WTC11 (cell line): ENCODE results near the gene STRA6. TPM values are rescaled to one million over a fixed set of nuclear protein-coding genes. Genes with fewer than 3 reads are reported as not detected.
A peak's percentile ranks its signal among the peaks of the same experiment; 100 is the strongest.
"Not testable (repeated sequence)": the region's sequence is repeated elsewhere in the genome, so short reads cannot be mapped to it uniquely, and the experiment has no call there.

Experiments used
- ATAC-seq: fragments of 200-7000 bp; cut with Tn5 transposase; 2 replicates; pipeline ENCODE4 v1.10.0; 2021; ENCODE audit warnings: mild to moderate bottlenecking, moderate library complexity
- CTCF ChIA-PET: fragments of 300-600 bp; sonication (Branson Sonifier 250); formaldehyde crosslinking; loops from one replicate; lab custom pipeline; 2021; ENCODE audit warnings: antibody characterized with exemption; lab: Charles Lee
- POLR2A ChIA-PET: fragments of 350-600 bp; sonication (Branson Sonifier 250); formaldehyde crosslinking; loops from one replicate; lab custom pipeline; 2021; ENCODE audit warnings: antibody characterized with exemption; lab: Charles Lee
- DNase-seq: peaks from one replicate; pipeline ENCODE4 v3.0.0; 2021; ENCODE audit warnings: low spot score
- H3K27ac Mint-ChIP-seq: 2 replicates; pipeline ENCODE4 v1.8.0; 2021; ENCODE audit warnings: mixed read lengths
- H3K27me3 Mint-ChIP-seq: 2 replicates; pipeline ENCODE4 v1.8.0; 2021; ENCODE audit warnings: low read depth, mild to moderate bottlenecking, moderate library complexity, mixed read lengths
- H3K36me3 Mint-ChIP-seq: 2 replicates; pipeline ENCODE4 v1.8.0; 2021; ENCODE audit warnings: mixed read lengths
- H3K4me1 Mint-ChIP-seq: 2 replicates; pipeline ENCODE4 v1.8.0; 2022; ENCODE audit warnings: mixed read lengths
- H3K4me3 Mint-ChIP-seq: 2 replicates; pipeline ENCODE4 v1.8.0; 2021; ENCODE audit warnings: mild to moderate bottlenecking, moderate library complexity, mixed read lengths
- H3K9me3 Mint-ChIP-seq: 2 replicates; pipeline ENCODE4 v1.8.0; 2021; ENCODE audit warnings: mixed read lengths
- ETV6 ChIP-seq: sonication (generic); formaldehyde crosslinking; IDR thresholded peaks from 2 replicates; pipeline ENCODE4 v1.8.1; 2022; ENCODE audit warnings: mild to moderate bottlenecking, missing genetic modification reagents
- GRHL2 ChIP-seq: fragments of 250-450 bp; sonication (Bioruptor Pico); IDR thresholded peaks from 2 replicates; pipeline ENCODE4 v1.8.0; 2022; ENCODE audit warnings: mild to moderate bottlenecking, moderate library complexity; ENCODE audit not compliant: insufficient replicate concordance, severe bottlenecking
- HMGA2 ChIP-seq: fragments of 250-450 bp; sonication (Bioruptor Pico); IDR thresholded peaks from 2 replicates; pipeline ENCODE4 v1.4.0; 2021; ENCODE audit warnings: mild to moderate bottlenecking, moderate library complexity
- JAZF1 ChIP-seq: fragments of 250-450 bp; sonication (Bioruptor Pico); IDR thresholded peaks from 2 replicates; pipeline ENCODE4 v1.9.0; 2021; ENCODE audit warnings: moderate library complexity, mild to moderate bottlenecking, inconsistent platforms
- ZNF317 ChIP-seq: sonication (generic); formaldehyde crosslinking; IDR thresholded peaks from 2 replicates; pipeline ENCODE4 v1.8.1; 2023; ENCODE audit warnings: low read depth, mild to moderate bottlenecking, moderate library complexity, missing genetic modification reagents, borderline replicate concordance
- total RNA-seq: library from RNA; stranded (reverse); gene quantifications from 3 replicates; pipeline ENCODE4 v1.2.3, GENCODE V29; 2021
- TF ChIP-seq, protein P1 (sequence below): sonication (generic); formaldehyde crosslinking; IDR thresholded peaks from 2 replicates; pipeline ENCODE4 v1.8.0; 2022; ENCODE audit warnings: mild to moderate bottlenecking, missing genetic modification reagents
- TF ChIP-seq, protein P2 (sequence below): sonication (generic); formaldehyde crosslinking; IDR thresholded peaks from 2 replicates; pipeline ENCODE4 v1.8.1; 2023; ENCODE audit warnings: mild to moderate bottlenecking, missing genetic modification reagents, moderate library complexity
- TF ChIP-seq, protein P3 (sequence below): sonication (generic); formaldehyde crosslinking; IDR thresholded peaks from 2 replicates; pipeline ENCODE4 v1.8.0; 2023; ENCODE audit warnings: missing genetic modification reagents, mild to moderate bottlenecking, borderline replicate concordance
- TF ChIP-seq, protein P4 (sequence below): fragments of 250-450 bp; sonication (Bioruptor Pico); IDR thresholded peaks from 2 replicates; pipeline ENCODE4 v1.9.0; 2021; ENCODE audit warnings: mild to moderate bottlenecking
- TF ChIP-seq, protein P5 (sequence below): sonication (generic); formaldehyde crosslinking; IDR thresholded peaks from 2 replicates; pipeline ENCODE4 v1.8.1; 2022; ENCODE audit warnings: low read depth, missing genetic modification reagents, borderline replicate concordance
- TF ChIP-seq, protein P6 (sequence below): sonication (generic); formaldehyde crosslinking; IDR thresholded peaks from 2 replicates; pipeline ENCODE4 v1.8.1; 2023; ENCODE audit warnings: mild to moderate bottlenecking, missing genetic modification reagents, moderate library complexity

The STRA6 gene
- total RNA-seq, 1 experiment from 2014 or later = 23.2 TPM

DNA sequence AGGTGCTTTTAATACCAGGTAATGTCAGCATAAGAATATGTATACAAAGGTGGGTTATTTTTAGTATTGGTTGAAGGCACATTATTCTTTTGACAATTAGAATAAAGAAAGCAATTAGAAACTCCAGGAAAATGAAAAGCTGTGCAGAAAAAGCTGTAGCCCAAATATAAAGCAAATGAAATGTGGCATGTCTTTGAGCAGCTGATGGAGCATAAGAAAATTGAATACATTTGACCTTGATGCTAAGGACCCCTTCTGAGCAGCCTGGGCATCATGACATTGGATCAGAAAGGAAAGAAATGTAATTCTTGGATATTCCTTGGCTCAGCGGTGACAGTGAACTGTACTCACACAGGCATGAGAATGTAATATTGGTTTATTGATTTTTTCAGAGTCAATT is 37.1 kb downstream of the STRA6 start:
- TF ChIP-seq ZNF317 (no peak), GRHL2 (CRISPR knock-in tag) (no peak), HMGA2 (CRISPR knock-in tag) (no peak), JAZF1 (CRISPR knock-in tag) (no peak), ETV6 (CRISPR knock-in tag) (no peak)
- TF ChIP-seq, protein P1, sequence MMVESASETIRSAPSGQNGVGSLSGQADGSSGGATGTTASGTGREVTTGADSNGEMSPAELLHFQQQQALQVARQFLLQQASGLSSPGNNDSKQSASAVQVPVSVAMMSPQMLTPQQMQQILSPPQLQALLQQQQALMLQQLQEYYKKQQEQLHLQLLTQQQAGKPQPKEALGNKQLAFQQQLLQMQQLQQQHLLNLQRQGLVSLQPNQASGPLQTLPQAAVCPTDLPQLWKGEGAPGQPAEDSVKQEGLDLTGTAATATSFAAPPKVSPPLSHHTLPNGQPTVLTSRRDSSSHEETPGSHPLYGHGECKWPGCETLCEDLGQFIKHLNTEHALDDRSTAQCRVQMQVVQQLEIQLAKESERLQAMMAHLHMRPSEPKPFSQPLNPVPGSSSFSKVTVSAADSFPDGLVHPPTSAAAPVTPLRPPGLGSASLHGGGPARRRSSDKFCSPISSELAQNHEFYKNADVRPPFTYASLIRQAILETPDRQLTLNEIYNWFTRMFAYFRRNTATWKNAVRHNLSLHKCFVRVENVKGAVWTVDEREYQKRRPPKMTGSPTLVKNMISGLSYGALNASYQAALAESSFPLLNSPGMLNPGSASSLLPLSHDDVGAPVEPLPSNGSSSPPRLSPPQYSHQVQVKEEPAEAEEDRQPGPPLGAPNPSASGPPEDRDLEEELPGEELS (CRISPR knock-in tag) = no peak
- TF ChIP-seq, protein P2, sequence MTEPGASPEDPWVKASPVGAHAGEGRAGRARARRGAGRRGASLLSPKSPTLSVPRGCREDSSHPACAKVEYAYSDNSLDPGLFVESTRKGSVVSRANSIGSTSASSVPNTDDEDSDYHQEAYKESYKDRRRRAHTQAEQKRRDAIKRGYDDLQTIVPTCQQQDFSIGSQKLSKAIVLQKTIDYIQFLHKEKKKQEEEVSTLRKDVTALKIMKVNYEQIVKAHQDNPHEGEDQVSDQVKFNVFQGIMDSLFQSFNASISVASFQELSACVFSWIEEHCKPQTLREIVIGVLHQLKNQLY (CRISPR knock-in tag) = no peak
- TF ChIP-seq, protein P3, sequence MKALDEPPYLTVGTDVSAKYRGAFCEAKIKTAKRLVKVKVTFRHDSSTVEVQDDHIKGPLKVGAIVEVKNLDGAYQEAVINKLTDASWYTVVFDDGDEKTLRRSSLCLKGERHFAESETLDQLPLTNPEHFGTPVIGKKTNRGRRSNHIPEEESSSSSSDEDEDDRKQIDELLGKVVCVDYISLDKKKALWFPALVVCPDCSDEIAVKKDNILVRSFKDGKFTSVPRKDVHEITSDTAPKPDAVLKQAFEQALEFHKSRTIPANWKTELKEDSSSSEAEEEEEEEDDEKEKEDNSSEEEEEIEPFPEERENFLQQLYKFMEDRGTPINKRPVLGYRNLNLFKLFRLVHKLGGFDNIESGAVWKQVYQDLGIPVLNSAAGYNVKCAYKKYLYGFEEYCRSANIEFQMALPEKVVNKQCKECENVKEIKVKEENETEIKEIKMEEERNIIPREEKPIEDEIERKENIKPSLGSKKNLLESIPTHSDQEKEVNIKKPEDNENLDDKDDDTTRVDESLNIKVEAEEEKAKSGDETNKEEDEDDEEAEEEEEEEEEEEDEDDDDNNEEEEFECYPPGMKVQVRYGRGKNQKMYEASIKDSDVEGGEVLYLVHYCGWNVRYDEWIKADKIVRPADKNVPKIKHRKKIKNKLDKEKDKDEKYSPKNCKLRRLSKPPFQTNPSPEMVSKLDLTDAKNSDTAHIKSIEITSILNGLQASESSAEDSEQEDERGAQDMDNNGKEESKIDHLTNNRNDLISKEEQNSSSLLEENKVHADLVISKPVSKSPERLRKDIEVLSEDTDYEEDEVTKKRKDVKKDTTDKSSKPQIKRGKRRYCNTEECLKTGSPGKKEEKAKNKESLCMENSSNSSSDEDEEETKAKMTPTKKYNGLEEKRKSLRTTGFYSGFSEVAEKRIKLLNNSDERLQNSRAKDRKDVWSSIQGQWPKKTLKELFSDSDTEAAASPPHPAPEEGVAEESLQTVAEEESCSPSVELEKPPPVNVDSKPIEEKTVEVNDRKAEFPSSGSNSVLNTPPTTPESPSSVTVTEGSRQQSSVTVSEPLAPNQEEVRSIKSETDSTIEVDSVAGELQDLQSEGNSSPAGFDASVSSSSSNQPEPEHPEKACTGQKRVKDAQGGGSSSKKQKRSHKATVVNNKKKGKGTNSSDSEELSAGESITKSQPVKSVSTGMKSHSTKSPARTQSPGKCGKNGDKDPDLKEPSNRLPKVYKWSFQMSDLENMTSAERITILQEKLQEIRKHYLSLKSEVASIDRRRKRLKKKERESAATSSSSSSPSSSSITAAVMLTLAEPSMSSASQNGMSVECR = no peak
- TF ChIP-seq, protein P4, sequence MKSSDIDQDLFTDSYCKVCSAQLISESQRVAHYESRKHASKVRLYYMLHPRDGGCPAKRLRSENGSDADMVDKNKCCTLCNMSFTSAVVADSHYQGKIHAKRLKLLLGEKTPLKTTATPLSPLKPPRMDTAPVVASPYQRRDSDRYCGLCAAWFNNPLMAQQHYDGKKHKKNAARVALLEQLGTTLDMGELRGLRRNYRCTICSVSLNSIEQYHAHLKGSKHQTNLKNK = no peak
- TF ChIP-seq, protein P5, sequence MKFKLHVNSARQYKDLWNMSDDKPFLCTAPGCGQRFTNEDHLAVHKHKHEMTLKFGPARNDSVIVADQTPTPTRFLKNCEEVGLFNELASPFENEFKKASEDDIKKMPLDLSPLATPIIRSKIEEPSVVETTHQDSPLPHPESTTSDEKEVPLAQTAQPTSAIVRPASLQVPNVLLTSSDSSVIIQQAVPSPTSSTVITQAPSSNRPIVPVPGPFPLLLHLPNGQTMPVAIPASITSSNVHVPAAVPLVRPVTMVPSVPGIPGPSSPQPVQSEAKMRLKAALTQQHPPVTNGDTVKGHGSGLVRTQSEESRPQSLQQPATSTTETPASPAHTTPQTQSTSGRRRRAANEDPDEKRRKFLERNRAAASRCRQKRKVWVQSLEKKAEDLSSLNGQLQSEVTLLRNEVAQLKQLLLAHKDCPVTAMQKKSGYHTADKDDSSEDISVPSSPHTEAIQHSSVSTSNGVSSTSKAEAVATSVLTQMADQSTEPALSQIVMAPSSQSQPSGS = no peak
- TF ChIP-seq, protein P6, sequence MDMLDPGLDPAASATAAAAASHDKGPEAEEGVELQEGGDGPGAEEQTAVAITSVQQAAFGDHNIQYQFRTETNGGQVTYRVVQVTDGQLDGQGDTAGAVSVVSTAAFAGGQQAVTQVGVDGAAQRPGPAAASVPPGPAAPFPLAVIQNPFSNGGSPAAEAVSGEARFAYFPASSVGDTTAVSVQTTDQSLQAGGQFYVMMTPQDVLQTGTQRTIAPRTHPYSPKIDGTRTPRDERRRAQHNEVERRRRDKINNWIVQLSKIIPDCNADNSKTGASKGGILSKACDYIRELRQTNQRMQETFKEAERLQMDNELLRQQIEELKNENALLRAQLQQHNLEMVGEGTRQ = no peak
- Mint-ChIP-seq H3K36me3 (no peaks in the 10 kb centered on the region), H3K27ac (no peak overlapping the region), H3K27me3 (no peaks in the 10 kb centered on the region; the same call in 1 of the 2 replicates), H3K4me3 (no peak overlapping the region), H3K4me1 (peaks cover 9% of the 10 kb centered on the region), H3K9me3 (peaks cover 9% of the 10 kb centered on the region)
- CTCF ChIA-PET = interaction anchor here (0.9 to 1.0 kb wide), 2 partner anchors 37 to 142 kb away, joined by 3 to 4 read pairs; no protein-coding TSS in a partner anchor
- ATAC-seq (no peak), DNase-seq (no peak)
- POLR2A ChIA-PET = no interaction called here

DNA sequence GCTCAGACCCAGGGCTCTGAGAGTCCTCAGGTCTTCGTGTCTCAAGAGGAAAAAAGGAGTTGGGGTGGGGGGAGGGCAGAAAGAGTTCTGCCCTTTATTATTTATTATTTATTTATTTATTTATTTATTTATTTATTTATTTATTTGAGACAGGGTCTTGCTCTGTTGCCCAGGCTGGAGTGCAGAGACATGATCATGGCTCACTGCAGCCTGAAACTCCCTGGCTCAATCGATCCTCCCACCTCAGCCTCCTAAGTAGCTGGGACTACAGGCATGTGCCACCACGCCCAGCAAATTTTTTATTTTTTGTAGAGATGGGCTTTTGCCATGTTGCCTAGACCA is 40.4 kb downstream of the STRA6 start:
- H3K36me3 Mint-ChIP-seq, DNase-seq: not testable (repeated sequence)
- CTCF ChIA-PET = interaction anchor here (1.0 to 2.3 kb wide), 3 partner anchors 11 to 149 kb away, joined by 3 to 6 read pairs (median 4); partner anchors contain the start of gene ISLR
- peak; percentile 30; the same call in 1 of the 2 replicates for TF ChIP-seq HMGA2 (CRISPR knock-in tag)
- TF ChIP-seq, all 79 proteins: peak for 1; not testable (repeated sequence) for 78
- H3K4me1 Mint-ChIP-seq, H3K27ac Mint-ChIP-seq, H3K4me3 Mint-ChIP-seq, H3K27me3 Mint-ChIP-seq, POLR2A ChIA-PET, ATAC-seq, H3K9me3 Mint-ChIP-seq: not testable (repeated sequence)

DNA sequence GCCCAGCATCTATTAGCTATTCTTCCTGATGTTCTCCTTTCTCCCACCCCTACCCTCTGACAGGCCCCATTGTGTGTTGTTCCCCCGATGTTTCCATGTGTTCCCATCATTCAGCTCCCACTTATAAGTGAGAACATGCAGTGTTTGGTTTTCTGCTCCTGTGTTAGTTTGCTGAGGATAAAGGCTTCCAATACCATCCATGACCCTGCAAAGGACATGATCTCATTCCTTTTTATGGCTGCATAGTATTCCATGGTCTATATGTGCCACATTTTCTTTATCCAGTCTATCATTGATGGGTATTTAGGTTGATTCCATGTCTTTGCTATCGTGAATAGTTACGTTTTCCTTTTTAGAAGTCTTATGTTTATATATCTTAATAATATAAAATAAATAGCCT is 42.2 kb downstream of the STRA6 start:
- H3K4me3 Mint-ChIP-seq, H3K27ac Mint-ChIP-seq, H3K9me3 Mint-ChIP-seq, DNase-seq, POLR2A ChIA-PET, H3K36me3 Mint-ChIP-seq, ATAC-seq, H3K27me3 Mint-ChIP-seq: not testable (repeated sequence)
- CTCF ChIA-PET = interaction anchor here (0.9 to 1.0 kb wide), 2 partner anchors 104 to 147 kb away, joined by 3 to 4 read pairs; no protein-coding TSS in a partner anchor
- H3K4me1 Mint-ChIP-seq = peaks cover 10% of the 10 kb centered on the region
